B cell (primary cell): ENCODE measurements around the gene GRIK3. TPM values are rescaled to one million over a fixed set of nuclear protein-coding genes. Genes with fewer than 3 reads are reported as not detected.

Experiments used
- ATAC-seq: fragments of 200-7000 bp; cut with Tn5 transposase; one replicate; pipeline ENCODE4 v1.10.0; 2021; ENCODE audit warnings: low read depth, mild to moderate bottlenecking, moderate number of reproducible peaks, moderate library complexity
- CTCF ChIA-PET: fragments of 350-600 bp; sonication (Branson Sonifier 250); formaldehyde crosslinking; loops from one replicate; lab custom pipeline; 2021; ENCODE audit warnings: antibody characterized with exemption, inconsistent platforms; lab: Charles Lee
- POLR2A ChIA-PET: fragments of 350-600 bp; sonication (Branson Sonifier 250); formaldehyde crosslinking; loops from one replicate; lab custom pipeline; 2021; ENCODE audit warnings: antibody characterized with exemption; lab: Charles Lee
- DNase-seq: peaks from one replicate; pipeline ENCODE4 v3.0.0; 2013
- H2AFZ ChIP-seq: 2 replicates; pipeline ENCODE4 v1.6.1; 2012; ENCODE audit warnings: mild to moderate bottlenecking, low read depth, low read length; ENCODE audit not compliant: insufficient read depth, poor library complexity, severe bottlenecking
- H3K27ac ChIP-seq, 2 donors: 1 replicate in 1 of 2; 2 replicates in 1 of 2; pipeline ENCODE4 v1.5.1; 2012 to 2013; ENCODE audit warnings: low read length in 2 of 2, mild to moderate bottlenecking in 2 of 2, moderate library complexity in 1 of 2
- H3K27me3 ChIP-seq, 4 experiments: fragments of 200-600 bp in 1 of 4; sonication (generic) in 1 of 4; replicated peaks in 1 of 4; 1 replicate in 2 of 4; 2 replicates in 2 of 4; pipeline versions ENCODE4 v1.6.1 to v1.7.0; 2013 to 2016; ENCODE audit warnings: low read length in 3 of 4, mild to moderate bottlenecking in 2 of 4, mixed read lengths in 1 of 4, moderate library complexity in 1 of 4; ENCODE audit not compliant: insufficient read depth in 4 of 4, control insufficient read depth in 3 of 4; ENCODE audit errors: control extremely low read depth in 1 of 4
- H3K36me3 ChIP-seq, 2 experiments: replicated peaks in 1 of 2; 1 replicate in 1 of 2; 2 replicates in 1 of 2; pipeline versions ENCODE4 v1.6.1 to v1.7.1; 2013; ENCODE audit warnings: low read length in 1 of 2; ENCODE audit not compliant: insufficient read depth in 2 of 2, control insufficient read depth in 1 of 2; ENCODE audit errors: control extremely low read depth in 1 of 2, extremely low read depth in 1 of 2
- H3K4me1 ChIP-seq, 2 donors: fragments of 200-600 bp in 1 of 2; sonication (generic) in 1 of 2; 1 replicate in 1 of 2; 2 replicates in 1 of 2; pipeline versions ENCODE4 v1.5.1 to v1.6.1; 2013 to 2017; ENCODE audit warnings: low read length in 2 of 2; ENCODE audit not compliant: control insufficient read depth in 2 of 2, insufficient read depth in 2 of 2
- H3K4me2 ChIP-seq: replicated peaks from 2 replicates; pipeline ENCODE3; 2012; ENCODE audit warnings: mild to moderate bottlenecking, low read depth, low read length; ENCODE audit not compliant: poor library complexity, severe bottlenecking
- H3K4me3 ChIP-seq, 5 experiments: fragments of 200-600 bp in 1 of 5; sonication (generic) in 1 of 5; 1 replicate in 3 of 5; 2 replicates in 2 of 5; pipeline versions ENCODE4 v1.5.1 to v1.7.0; 2011 to 2016; ENCODE audit warnings: low read length in 4 of 5, mild to moderate bottlenecking in 4 of 5, low read depth in 2 of 5, control low read depth in 1 of 5, moderate library complexity in 1 of 5; ENCODE audit not compliant: insufficient read depth in 1 of 5; ENCODE audit errors: control extremely low read depth in 1 of 5, extremely low read depth in 1 of 5
- H3K79me2 ChIP-seq: fragments of 200-600 bp; sonication (generic); one replicate; pipeline ENCODE4 v1.6.0; 2016; ENCODE audit warnings: low read length; ENCODE audit not compliant: control insufficient read depth, insufficient read depth
- H3K9ac ChIP-seq: fragments of 200-600 bp; sonication (generic); 2 replicates; pipeline ENCODE4 v1.6.1; 2017; ENCODE audit warnings: mild to moderate bottlenecking, low read length, moderate library complexity
- H3K9me3 ChIP-seq, 3 donors: one replicate each; pipeline versions ENCODE4 v1.6.1 to v1.7.1; 2013; ENCODE audit warnings: low read length in 2 of 3; ENCODE audit not compliant: control insufficient read depth in 2 of 3, insufficient read depth in 1 of 3; ENCODE audit errors: control extremely low read depth in 1 of 3
- H4K20me1 ChIP-seq: 2 replicates; pipeline ENCODE4 v1.6.0; 2012; ENCODE audit warnings: mild to moderate bottlenecking, low read length; ENCODE audit not compliant: insufficient read depth, control insufficient read depth, poor library complexity, severe bottlenecking
- H3K27ac Mint-ChIP-seq: one replicate; pipeline ENCODE4 v1.8.0; 2021; ENCODE audit warnings: mixed read lengths
- H3K27me3 Mint-ChIP-seq: one replicate; pipeline ENCODE4 v1.8.0; 2021; ENCODE audit warnings: mixed read lengths
- H3K4me1 Mint-ChIP-seq: one replicate; pipeline ENCODE4 v1.8.0; 2021; ENCODE audit warnings: mixed read lengths
- H3K4me3 Mint-ChIP-seq: one replicate; pipeline ENCODE4 v1.8.0; 2021; ENCODE audit warnings: mixed read lengths
- H3K9me3 Mint-ChIP-seq: one replicate; pipeline ENCODE4 v1.8.0; 2022; ENCODE audit warnings: mixed read lengths; ENCODE audit not compliant: insufficient read depth
- CTCF ChIP-seq: fragments of 200-600 bp; IDR thresholded peaks from one replicate; pipeline ENCODE4 v1.8.0; 2022; ENCODE audit warnings: antibody characterized with exemption, mild to moderate bottlenecking
- EZH2 ChIP-seq: IDR thresholded peaks from 2 replicates; pipeline ENCODE4 v1.6.1; 2012; ENCODE audit warnings: borderline replicate concordance, low read depth, mild to moderate bottlenecking, moderate library complexity, low read length; ENCODE audit not compliant: insufficient read depth, poor library complexity, severe bottlenecking
- WGBS: methylation state at CpG from one replicate; pipeline ENCODE4 v1.1.5; 2013; ENCODE audit warnings: missing lambda C conversion rate; ENCODE audit not compliant: insufficient coverage; 5-methylcytosine and 5-hydroxymethylcytosine counted together
- intact Hi-C: fragments of 100-400 bp; cut with micrococcal nuclease; formaldehyde crosslinking; loops from one replicate; pipeline ENCODE4 v1.10.0; 2022
- polyA plus RNA-seq: library from polyadenylated mRNA; depleted of rRNA; stranded (reverse); fragments of >200 nt; gene quantifications from 2 replicates; pipeline ENCODE4 v1.2.3, GENCODE V29; 2012
- total RNA-seq, 2 donors: library from RNA; stranded (reverse); fragments of 120-200 nt in 1 of 2; gene quantifications; 1 replicate in 1 of 2; 2 replicates in 1 of 2; pipeline versions ENCODE4 v1.2.3 to v1.2.4, GENCODE V29; 2013 to 2022

The GRIK3 gene
- total and polyA plus RNA-seq, 2 donors (not counting 1 experiment from before 2014, with no cell fraction given): 0.12 to 1.5 TPM

DNA sequence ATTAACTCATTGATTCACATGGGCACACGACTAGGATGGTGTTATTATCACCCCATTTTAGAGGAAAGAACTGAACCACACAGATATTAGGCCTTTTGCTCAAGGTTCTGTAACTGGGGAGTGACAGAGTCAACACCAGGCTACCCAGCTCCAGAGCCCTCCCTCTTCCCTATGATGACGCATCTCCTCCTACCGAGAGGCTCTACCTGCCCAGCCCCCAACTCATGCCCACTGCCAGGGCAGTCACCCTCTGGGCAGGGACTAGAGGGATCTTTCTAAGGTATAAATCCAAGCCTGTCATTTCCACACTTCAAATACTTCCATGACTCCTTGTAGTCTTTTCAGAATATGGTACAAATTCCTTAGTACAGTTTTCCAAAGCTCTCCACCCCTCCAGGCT lies 171.3 kb downstream of the GRIK3 start:
- no peak overlapping the region for H3K9ac ChIP-seq
- peaks cover 10% of the 10 kb centered on the region for H3K27me3 Mint-ChIP-seq
- no peak overlapping the region for H3K27ac Mint-ChIP-seq
- no peaks in the 10 kb centered on the region for H3K4me1 ChIP-seq
- H4K20me1 ChIP-seq: no peaks in the 10 kb centered on the region
- ChIA-PET POLR2A (no interaction called here), CTCF (interaction anchor here (3.3 kb wide), 1 partner anchor 461 kb away, joined by 12 read pairs; no protein-coding TSS in a partner anchor)
- TF ChIP-seq EZH2 (no peak), CTCF (no peak)
- H3K36me3 ChIP-seq: no peaks in the 10 kb centered on the region
- intact Hi-C loops: loop anchor here (10.0 kb wide), 1 partner anchor 572 kb away; no protein-coding TSS in a partner anchor
- H2AFZ ChIP-seq: no peak overlapping the region
- ATAC-seq: no peak
- H3K9me3 Mint-ChIP-seq: no peaks in the 10 kb centered on the region
- H3K9me3 ChIP-seq: no peaks in the 10 kb centered on the region
- no peak overlapping the region for H3K4me3 Mint-ChIP-seq
- WGBS: 25% methylated on average over 1 of the region's 3 CpGs
- no peak overlapping the region for H3K4me2 ChIP-seq
- no peaks in the 10 kb centered on the region for H3K4me1 Mint-ChIP-seq
- no peak for DNase-seq
- H3K4me3 ChIP-seq: no peak overlapping the region
- no peaks in the 10 kb centered on the region for H3K79me2 ChIP-seq
- H3K27me3 ChIP-seq: peaks cover 0 to 2% (median 0%) of the 10 kb centered on the region in 4 experiments
- no peak overlapping the region for H3K27ac ChIP-seq

GRCh38 chr1:36861375-36861774 lies 172.9 kb downstream of the GRIK3 start:
- POLR2A ChIA-PET: no interaction called here
- no peak for TF ChIP-seq CTCF
- TF ChIP-seq EZH2: no peak
- H3K36me3 ChIP-seq: no peaks in the 10 kb centered on the region
- Mint-ChIP-seq H3K4me3 (no peak overlapping the region), H3K27me3 (peaks cover 10% of the 10 kb centered on the region), H3K27ac (no peak overlapping the region), H3K9me3 (no peaks in the 10 kb centered on the region), H3K4me1 (no peaks in the 10 kb centered on the region)
- no peak overlapping the region for H3K27ac ChIP-seq
- H4K20me1 ChIP-seq: no peaks in the 10 kb centered on the region
- ATAC-seq: no peak
- peaks cover 0 to 2% (median 0%) of the 10 kb centered on the region in 4 experiments for H3K27me3 ChIP-seq
- H3K79me2 ChIP-seq: no peaks in the 10 kb centered on the region
- H3K4me1 ChIP-seq: no peaks in the 10 kb centered on the region
- no peak overlapping the region for H3K9ac ChIP-seq
- DNase-seq: no peak
- H3K4me3 ChIP-seq: no peak overlapping the region
- no peak overlapping the region for H2AFZ ChIP-seq
- H3K9me3 ChIP-seq: no peaks in the 10 kb centered on the region
- intact Hi-C loops: loop anchor here (10.0 kb wide), 1 partner anchor 573 kb away; no protein-coding TSS in a partner anchor
- WGBS: 80% methylated on average over 1 of the region's 2 CpGs
- CTCF ChIA-PET: no interaction called here
- H3K4me2 ChIP-seq: no peak overlapping the region
